Coronary artery (tissue), 2 donors: Measurements from ENCODE around the gene CFAP410.
"Not testable (repeated sequence)": the region's sequence is repeated elsewhere in the genome, so short reads cannot be mapped to it uniquely, and the experiment has no call there.

Experiments
- DNase-seq: peaks from one replicate; pipeline ENCODE4 v3.0.0-alpha.2; 2017; ENCODE audit warnings: low spot score
- H3K27ac ChIP-seq, 2 donors: fragments of 200-600 bp; sonication (generic); one replicate each; pipeline ENCODE4 v1.5.1; 2016 to 2019
- H3K4me3 ChIP-seq: fragments of 200-600 bp; sonication (generic); 2 replicates; pipeline ENCODE4 v1.5.1; 2016; ENCODE audit warnings: mild to moderate bottlenecking, moderate library complexity
- TF ChIP-seq, protein P1 (sequence below): fragments of 200-600 bp; sonication (generic); IDR thresholded peaks from one replicate; pipeline ENCODE4 v1.5.1; 2019; ENCODE audit warnings: antibody characterized with exemption

The CFAP410 gene

DNA sequence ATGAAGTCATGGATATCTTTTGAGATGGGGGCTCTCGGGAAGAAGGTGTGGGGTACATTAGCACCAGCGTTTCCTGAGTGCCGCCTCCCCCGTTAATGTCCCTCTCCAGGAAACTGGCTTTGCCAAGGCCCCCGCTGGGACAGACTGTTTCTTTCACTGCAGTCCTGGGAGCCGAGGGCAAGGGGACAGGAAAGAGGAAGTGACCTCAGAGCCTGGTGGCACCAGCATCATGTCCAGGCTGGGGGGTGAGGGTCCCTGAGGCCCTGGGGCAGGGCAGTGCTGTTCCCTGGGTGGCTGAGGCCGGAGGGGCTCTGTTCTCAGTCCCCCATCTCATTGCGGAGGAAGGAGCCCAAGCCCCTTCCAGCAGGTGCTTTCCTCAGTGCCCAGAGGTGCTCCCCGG lies 33.5 kb downstream of the CFAP410 start:
- H3K27ac ChIP-seq = peak overlapping the region in 1 of 2 donors; percentile 45

DNA sequence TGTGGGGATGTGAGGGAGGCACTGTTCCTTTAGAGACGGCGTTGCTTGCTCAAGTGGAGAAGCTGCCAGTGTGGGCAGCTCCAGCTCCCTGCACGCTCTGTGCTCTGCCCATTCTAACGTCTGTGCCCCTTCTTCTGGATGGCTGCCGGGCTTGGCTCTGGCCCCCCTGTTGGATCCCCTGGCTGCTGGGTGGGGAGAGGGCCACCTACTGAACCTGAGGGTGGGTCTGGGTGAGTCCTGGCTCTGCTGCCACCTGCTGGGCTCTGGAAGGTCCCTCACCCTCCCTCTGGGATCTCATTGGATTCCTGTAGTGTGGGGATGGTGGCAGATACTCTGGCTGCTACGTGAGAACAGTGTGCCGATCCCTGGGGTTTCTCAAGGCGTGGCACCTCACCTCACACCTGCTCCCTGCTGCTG lies 34.3 kb downstream of the CFAP410 start:
- DNase-seq = no peak
- H3K27ac ChIP-seq = peak overlapping the region in 1 of 2 donors; percentile 28
- H3K4me3 ChIP-seq = no peak overlapping the region
- TF ChIP-seq, protein P1, sequence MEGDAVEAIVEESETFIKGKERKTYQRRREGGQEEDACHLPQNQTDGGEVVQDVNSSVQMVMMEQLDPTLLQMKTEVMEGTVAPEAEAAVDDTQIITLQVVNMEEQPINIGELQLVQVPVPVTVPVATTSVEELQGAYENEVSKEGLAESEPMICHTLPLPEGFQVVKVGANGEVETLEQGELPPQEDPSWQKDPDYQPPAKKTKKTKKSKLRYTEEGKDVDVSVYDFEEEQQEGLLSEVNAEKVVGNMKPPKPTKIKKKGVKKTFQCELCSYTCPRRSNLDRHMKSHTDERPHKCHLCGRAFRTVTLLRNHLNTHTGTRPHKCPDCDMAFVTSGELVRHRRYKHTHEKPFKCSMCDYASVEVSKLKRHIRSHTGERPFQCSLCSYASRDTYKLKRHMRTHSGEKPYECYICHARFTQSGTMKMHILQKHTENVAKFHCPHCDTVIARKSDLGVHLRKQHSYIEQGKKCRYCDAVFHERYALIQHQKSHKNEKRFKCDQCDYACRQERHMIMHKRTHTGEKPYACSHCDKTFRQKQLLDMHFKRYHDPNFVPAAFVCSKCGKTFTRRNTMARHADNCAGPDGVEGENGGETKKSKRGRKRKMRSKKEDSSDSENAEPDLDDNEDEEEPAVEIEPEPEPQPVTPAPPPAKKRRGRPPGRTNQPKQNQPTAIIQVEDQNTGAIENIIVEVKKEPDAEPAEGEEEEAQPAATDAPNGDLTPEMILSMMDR = peak; percentile 23

More for the DNA sequence above, 33.5 kb downstream of the CFAP410 start:
- no peak for DNase-seq
- no peak overlapping the region for H3K4me3 ChIP-seq
- TF ChIP-seq, protein P1 = no peak

DNA sequence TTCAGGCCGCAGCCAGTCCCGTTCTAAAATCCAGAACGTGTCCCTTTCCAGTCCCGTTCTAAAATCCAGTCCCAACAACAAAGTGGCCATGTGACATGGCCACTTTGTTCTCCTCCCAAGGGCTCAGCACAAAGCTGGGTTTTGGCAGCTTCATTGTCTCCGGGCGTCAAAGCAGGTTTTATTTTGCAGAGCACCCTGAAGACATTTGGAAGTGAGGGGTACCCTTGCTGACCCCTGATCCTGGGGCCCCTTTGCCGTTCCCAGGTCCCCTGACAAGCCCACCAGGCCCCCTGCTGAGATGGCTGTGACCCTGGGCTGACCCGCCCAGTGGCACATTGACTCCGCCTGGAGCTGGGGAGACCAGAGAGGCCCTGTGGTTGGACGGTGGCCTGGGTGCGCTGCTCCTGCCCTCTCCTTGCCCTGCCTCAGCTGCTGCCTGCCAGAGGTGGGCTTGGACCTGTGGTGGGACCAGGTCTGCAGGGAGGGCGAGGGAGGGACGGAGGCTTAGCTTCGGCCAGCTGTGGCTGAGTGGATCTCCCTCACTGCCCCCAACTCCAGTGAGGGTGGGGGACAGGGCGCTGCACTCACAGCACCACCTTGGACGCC lies 35.1 kb downstream of the CFAP410 start:
- H3K27ac ChIP-seq = peak overlapping the region in 1 of 2 donors; percentile 37
- no peak for DNase-seq
- TF ChIP-seq, protein P1 = no peak
- H3K4me3 ChIP-seq = no peak overlapping the region

DNA sequence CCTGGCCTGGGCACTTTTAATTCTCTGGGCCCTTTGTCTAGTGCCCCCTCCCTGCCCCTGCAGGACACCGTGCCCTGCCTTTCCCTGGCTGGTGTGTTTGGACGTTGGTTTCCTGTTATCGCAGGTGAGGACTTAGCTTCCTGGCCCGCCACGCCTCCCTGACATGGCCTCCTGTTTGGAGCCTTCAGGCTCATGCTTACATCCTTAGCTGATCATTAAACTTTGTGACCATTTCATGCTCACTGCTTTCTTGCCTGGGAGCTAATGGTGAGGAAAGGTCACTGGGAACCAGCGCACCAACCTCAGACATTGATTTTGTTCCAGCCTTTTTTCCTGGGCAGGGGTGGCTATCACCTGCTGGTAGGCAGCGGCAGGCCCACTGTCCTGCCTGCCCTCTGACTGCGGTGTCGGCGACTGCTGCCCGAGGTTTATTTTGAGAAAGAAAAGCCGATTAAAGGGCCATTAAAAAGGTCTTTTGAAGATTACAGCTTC lies 35.7 kb downstream of the CFAP410 start:
- H3K27ac ChIP-seq = peak overlapping the region in 1 of 2 donors; percentile 6
- no peak for DNase-seq
- H3K4me3 ChIP-seq = no peak overlapping the region
- TF ChIP-seq, protein P1 = no peak

DNA sequence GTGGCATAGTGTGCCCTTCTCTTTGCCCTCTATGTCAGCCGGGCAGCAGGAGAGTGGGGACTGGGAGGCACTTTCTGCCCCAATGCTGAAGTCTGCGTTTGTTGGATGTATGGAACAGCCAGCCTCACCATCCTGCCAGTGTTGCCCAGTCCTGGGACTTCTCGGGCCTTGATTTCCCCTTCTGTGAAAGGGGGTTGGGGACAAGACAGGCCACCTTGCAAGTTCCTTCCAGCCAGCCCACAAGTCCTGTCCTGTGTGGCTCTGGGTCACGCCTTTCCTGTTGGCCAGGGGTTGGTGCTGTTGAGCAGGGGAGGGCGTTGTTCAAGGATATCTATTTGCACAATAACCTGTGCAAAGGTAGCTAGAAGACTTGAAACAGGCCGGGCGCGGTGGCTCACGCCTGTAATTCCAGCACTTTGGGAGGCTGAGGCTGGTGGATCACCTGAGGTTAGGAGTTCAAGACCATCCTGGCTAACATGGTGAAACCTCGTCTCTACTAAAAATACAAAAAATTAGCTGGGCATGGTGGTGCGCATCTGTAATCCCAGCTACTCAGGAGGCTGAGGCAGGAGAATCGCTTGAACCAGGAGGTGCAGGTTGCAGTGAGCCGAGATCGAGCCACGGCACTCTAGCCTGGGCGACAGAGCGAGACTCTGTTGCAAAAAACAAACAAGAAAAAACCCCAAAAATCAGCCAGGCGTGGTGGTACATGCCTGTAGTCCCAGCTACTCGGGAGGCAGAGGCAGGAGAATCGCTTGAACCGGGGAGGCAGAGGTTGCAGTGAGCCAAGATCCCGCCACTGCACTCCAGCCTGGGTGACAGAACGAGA lies 36.4 kb downstream of the CFAP410 start:
- not testable (repeated sequence) for DNase-seq, H3K27ac ChIP-seq, H3K4me3 ChIP-seq

DNA sequence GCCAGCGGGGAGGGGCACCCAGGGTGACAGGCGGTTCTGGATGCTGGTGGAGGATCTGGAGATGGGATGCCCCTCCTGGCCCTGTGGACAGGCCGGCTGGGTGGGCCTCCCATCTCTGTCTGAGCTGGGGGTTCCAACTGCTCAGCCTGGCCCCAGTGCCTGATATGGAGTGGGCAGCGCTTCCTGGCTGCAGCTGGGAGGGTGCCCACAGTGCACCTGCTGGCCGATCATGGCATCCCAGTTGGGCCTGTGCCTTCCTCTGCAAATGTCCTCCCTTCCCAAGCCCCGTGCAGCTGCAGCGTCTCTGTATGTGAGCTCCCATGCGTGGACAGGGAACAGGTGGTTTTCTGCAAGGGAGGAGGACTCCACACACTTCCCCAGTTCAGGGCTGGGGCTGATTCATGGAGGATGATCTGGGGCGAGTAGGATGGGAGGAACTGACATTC lies 37.2 kb downstream of the CFAP410 start:
- TF ChIP-seq, protein P1 = no peak
- no peak for DNase-seq
- Histone ChIP-seq H3K4me3 (no peak overlapping the region), H3K27ac (no peak overlapping the region)

DNA sequence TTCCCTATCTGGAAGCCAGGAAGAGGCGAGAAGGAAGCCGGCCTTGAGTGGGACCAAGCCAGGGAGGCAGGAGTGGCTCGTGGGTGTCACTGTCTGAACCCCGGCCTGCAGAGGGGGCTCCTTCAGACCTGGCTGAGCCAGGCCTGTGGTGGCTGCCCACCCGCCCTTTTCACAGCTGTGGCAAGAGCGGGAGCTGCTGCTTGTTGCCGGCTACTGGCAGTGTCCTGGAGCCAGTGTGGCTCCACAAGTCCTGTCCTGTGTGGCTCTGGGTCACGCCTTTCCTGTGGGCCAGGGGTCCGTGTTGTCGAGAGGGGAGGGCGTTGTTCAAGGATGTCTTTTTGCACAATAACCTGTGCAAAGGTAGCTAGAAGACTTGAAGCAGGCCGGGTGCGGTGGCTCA lies 38.0 kb downstream of the CFAP410 start:
- DNase-seq = no peak
- peak overlapping the region; percentile 82 to 98 for H3K27ac ChIP-seq

More for the DNA sequence above, 38.0 kb downstream of the CFAP410 start:
- peak overlapping the region; percentile 98 for H3K4me3 ChIP-seq
- TF ChIP-seq, protein P1 = no peak
